ENCODE measurements around the gene TBC1D14. TPM values are rescaled to one million over a fixed set of nuclear protein-coding genes. Genes with fewer than 3 reads are reported as not detected.
A peak's percentile ranks its signal among the peaks of the same experiment; 100 is the strongest.

The TBC1D14 gene
- polyA plus RNA-seq, 3 donors, result 36.3 to 44.7 (median 39.3) TPM

DNA sequence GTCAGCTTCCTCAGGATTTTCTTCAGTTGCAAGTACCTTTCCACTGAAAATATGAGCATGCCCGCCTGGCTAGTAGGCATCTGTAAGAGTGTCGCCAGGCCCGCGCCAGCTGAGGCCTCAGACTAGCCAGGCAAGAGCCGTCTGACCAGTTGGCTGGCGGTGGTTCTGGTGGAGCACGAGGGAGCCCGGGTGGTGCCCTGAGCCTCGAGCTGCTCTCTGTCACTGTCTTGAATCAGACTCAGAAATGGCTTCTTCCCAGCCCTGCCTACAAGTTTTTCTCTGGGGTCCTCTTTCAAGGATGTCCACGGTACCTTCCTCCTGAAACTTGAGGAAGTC is 146.3 kb downstream of the TBC1D14 start:
- peaks cover 56% of the 10 kb centered on the region for H3K79me2 ChIP-seq (ENCODE audit: insufficient read depth, low read length)
- H3K27me3 Mint-ChIP-seq (ENCODE audit: low read depth in 3 of 3), result peaks cover 2 to 7% (median 3%) of the 10 kb centered on the region in 3 donors
- H3K4me1 ChIP-seq (ENCODE audit: control insufficient read depth in 1 of 2, insufficient read depth in 2 of 2, low read length in 2 of 2), result peaks cover 67 to 70% of the 10 kb centered on the region in 2 donors
- no peak overlapping the region for H2AFZ ChIP-seq (ENCODE audit: insufficient read depth, low read depth, low read length, poor library complexity, severe bottlenecking)
- peaks cover 0 to 3% (median 0%) of the 10 kb centered on the region in 7 donors for H3K9me3 Mint-ChIP-seq
- H3K4me2 ChIP-seq (replicated peaks; ENCODE audit: extremely low read depth, low read length, poor library complexity, severe bottlenecking), result no peak overlapping the region
- H4K20me1 ChIP-seq (ENCODE audit: insufficient read depth, low read length), result peaks cover 97% of the 10 kb centered on the region
- no peak for DNase-seq
- TF ChIP-seq, protein P1, sequence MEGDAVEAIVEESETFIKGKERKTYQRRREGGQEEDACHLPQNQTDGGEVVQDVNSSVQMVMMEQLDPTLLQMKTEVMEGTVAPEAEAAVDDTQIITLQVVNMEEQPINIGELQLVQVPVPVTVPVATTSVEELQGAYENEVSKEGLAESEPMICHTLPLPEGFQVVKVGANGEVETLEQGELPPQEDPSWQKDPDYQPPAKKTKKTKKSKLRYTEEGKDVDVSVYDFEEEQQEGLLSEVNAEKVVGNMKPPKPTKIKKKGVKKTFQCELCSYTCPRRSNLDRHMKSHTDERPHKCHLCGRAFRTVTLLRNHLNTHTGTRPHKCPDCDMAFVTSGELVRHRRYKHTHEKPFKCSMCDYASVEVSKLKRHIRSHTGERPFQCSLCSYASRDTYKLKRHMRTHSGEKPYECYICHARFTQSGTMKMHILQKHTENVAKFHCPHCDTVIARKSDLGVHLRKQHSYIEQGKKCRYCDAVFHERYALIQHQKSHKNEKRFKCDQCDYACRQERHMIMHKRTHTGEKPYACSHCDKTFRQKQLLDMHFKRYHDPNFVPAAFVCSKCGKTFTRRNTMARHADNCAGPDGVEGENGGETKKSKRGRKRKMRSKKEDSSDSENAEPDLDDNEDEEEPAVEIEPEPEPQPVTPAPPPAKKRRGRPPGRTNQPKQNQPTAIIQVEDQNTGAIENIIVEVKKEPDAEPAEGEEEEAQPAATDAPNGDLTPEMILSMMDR (IDR thresholded peaks at IDR 0.05), result no peak
- peaks cover 46 to 74% of the 10 kb centered on the region in 2 donors for H3K36me3 Mint-ChIP-seq
- H3K27me3 ChIP-seq (ENCODE audit: control insufficient read depth in 2 of 2, insufficient read depth in 2 of 2, low read length in 2 of 2), result no peaks in the 10 kb centered on the region
- H3K9me3 ChIP-seq (replicated peaks in 1 of 2; ENCODE audit: control insufficient read depth in 1 of 2, insufficient read depth in 1 of 2, low read length in 2 of 2), result no peaks in the 10 kb centered on the region
- no peak overlapping the region for H3K27ac ChIP-seq (ENCODE audit: low read depth in 1 of 2, low read length in 2 of 2)
- H3K27ac Mint-ChIP-seq, result peak overlapping the region in 2 of 7 donors; percentile 24 to 44
- peaks cover 26 to 54% of the 10 kb centered on the region in 2 donors for H3K36me3 ChIP-seq (replicated peaks in 1 of 2; ENCODE audit: control insufficient read depth in 1 of 2, insufficient read depth in 2 of 2, low read length in 2 of 2)
- intact Hi-C loops (cut with micrococcal nuclease), result no loop called here
- no peak overlapping the region for H3K4me3 Mint-ChIP-seq
- H3K4me3 ChIP-seq (replicated peaks in 1 of 3; ENCODE audit: low read depth in 2 of 3, low read length in 3 of 3), result no peak overlapping the region
- peaks cover 70% of the 10 kb centered on the region for H3K4me1 Mint-ChIP-seq
- WGBS (ENCODE audit: insufficient coverage), result 98% methylated on average over 10 of the region's 10 CpGs
- H3K9ac ChIP-seq (ENCODE audit: insufficient read depth, low read length, poor library complexity, severe bottlenecking), result no peak overlapping the region

GRCh38 chr4:7058792-7059191 is 149.2 kb downstream of the TBC1D14 start:
- peaks cover 0 to 3% (median 0%) of the 10 kb centered on the region in 7 donors for H3K9me3 Mint-ChIP-seq
- Histone ChIP-seq H3K4me3 (replicated peaks in 1 of 3; ENCODE audit: low read depth in 2 of 3, low read length in 3 of 3) (peak overlapping the region in 1 of 3 experiments; percentile 1), H3K9ac (ENCODE audit: insufficient read depth, low read length, poor library complexity, severe bottlenecking) (no peak overlapping the region), H4K20me1 (ENCODE audit: insufficient read depth, low read length) (peaks cover 96% of the 10 kb centered on the region), H3K4me1 (ENCODE audit: control insufficient read depth in 1 of 2, insufficient read depth in 2 of 2, low read length in 2 of 2) (peaks cover 56 to 58% of the 10 kb centered on the region in 2 donors), H3K27ac (ENCODE audit: low read depth in 1 of 2, low read length in 2 of 2) (peak overlapping the region in 1 of 2 donors; percentile 57), H3K27me3 (ENCODE audit: control insufficient read depth in 2 of 2, insufficient read depth in 2 of 2, low read length in 2 of 2) (no peaks in the 10 kb centered on the region), H3K36me3 (replicated peaks in 1 of 2; ENCODE audit: control insufficient read depth in 1 of 2, insufficient read depth in 2 of 2, low read length in 2 of 2) (peaks cover 46 to 69% of the 10 kb centered on the region in 2 donors), H2AFZ (ENCODE audit: insufficient read depth, low read depth, low read length, poor library complexity, severe bottlenecking) (no peak overlapping the region), H3K9me3 (replicated peaks in 1 of 2; ENCODE audit: control insufficient read depth in 1 of 2, insufficient read depth in 1 of 2, low read length in 2 of 2) (no peaks in the 10 kb centered on the region), H3K79me2 (ENCODE audit: insufficient read depth, low read length) (peaks cover 50% of the 10 kb centered on the region), H3K4me2 (replicated peaks; ENCODE audit: extremely low read depth, low read length, poor library complexity, severe bottlenecking) (peak overlapping the region; percentile 37)
- H3K27ac Mint-ChIP-seq, result peak overlapping the region in 4 of 7 donors; percentile 23 to 73 (median 54)
- intact Hi-C loops (cut with micrococcal nuclease), result loop anchor here in 1 of 2 donors (2.0 kb wide), 1 partner anchor 14 kb away; no protein-coding TSS in a partner anchor
- peaks cover 1 to 9% (median 3%) of the 10 kb centered on the region in 3 donors for H3K27me3 Mint-ChIP-seq (ENCODE audit: low read depth in 3 of 3)
- H3K4me3 Mint-ChIP-seq, result no peak overlapping the region
- TF ChIP-seq, protein P1 (IDR thresholded peaks at IDR 0.05), result no peak
- WGBS (ENCODE audit: insufficient coverage), result 100% methylated on average over 1 of the region's 3 CpGs
- peaks cover 69 to 87% of the 10 kb centered on the region in 2 donors for H3K36me3 Mint-ChIP-seq
- DNase-seq, result no peak
- peaks cover 61% of the 10 kb centered on the region for H3K4me1 Mint-ChIP-seq

All from CD14-positive monocyte (primary cell).